ENCODE results near the gene CENPT.

- TF ChIP-seq CTCF (IDR thresholded peaks at IDR 0.05 in 2 of 3, conservative IDR thresholded peaks at IDR 0.05 in 1 of 3; ENCODE audit: control insufficient read depth in 2 of 3, extremely low read depth in 1 of 3, insufficient read depth in 1 of 3, low read depth in 3 of 3, low read length in 3 of 3): no peak
- no peak for TF ChIP-seq POLR2A (IDR thresholded peaks at IDR 0.05; ENCODE audit: low read depth, low read length)
- no peak for TF ChIP-seq RELA (IDR thresholded peaks at IDR 0.05; ENCODE audit: borderline replicate concordance, partially characterized antibody)
These were observed 45.6 kb downstream of the CENPT start for GRCh38 chr16:67801883-67802282.

All from GM12878 (cell line).